H54 (cell line): ENCODE results near the gene UTP4.
"Not testable (repeated sequence)": the region's sequence is repeated elsewhere in the genome, so short reads cannot be mapped to it uniquely, and the experiment has no call there.

Experiments used
- DNase-seq: peaks from one replicate; pipeline ENCODE4 v3.0.0; 2011; ENCODE audit warnings: low spot score, mixed read lengths; ENCODE audit not compliant: insufficient read length
- FAIRE-seq: peaks from 3 replicates; lab custom pipeline; 2011; peaks lifted over from hg19 to GRCh38; lab: Jason Lieb, UNC
- POLR2A ChIP-seq: IDR thresholded peaks from 2 replicates; pipeline ENCODE4 v1.6.1; 2011; ENCODE audit warnings: low read depth, mild to moderate bottlenecking, low read length

Gene UTP4

DNA sequence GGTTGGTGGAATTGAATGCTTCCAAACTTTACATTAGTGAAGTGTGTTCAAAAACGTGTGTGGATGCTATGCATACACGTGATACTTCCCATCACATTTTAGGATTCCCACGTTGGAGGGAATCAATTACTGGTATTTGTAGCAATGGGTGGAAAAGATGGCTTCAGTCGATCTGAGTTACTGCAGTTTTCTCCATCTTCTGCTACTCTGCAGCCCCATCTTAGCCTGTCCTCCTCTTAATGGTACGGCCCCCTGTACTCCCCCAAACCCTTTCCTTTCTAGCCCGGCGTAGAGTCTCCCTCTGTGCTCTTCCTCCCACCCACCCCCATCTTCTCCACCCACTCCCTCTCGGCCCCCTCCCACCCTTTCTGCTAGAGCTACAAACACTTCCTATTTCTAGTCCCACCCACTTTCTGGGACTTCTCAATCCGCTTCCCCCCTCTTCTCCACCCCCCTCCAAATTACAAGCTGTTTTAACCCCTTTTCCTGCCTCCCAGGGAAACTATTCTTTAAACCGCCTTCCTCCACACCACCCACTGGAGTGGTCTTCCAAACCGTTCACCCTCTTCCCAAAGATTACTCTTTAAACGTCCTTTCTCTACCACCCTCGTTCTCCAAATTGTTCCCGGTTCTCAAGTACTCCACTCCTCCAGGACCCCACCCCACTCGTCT is 1.1 kb upstream of the UTP4 start:
- TF ChIP-seq POLR2A = no peak
- FAIRE-seq (no peak), DNase-seq (no peak)

DNA sequence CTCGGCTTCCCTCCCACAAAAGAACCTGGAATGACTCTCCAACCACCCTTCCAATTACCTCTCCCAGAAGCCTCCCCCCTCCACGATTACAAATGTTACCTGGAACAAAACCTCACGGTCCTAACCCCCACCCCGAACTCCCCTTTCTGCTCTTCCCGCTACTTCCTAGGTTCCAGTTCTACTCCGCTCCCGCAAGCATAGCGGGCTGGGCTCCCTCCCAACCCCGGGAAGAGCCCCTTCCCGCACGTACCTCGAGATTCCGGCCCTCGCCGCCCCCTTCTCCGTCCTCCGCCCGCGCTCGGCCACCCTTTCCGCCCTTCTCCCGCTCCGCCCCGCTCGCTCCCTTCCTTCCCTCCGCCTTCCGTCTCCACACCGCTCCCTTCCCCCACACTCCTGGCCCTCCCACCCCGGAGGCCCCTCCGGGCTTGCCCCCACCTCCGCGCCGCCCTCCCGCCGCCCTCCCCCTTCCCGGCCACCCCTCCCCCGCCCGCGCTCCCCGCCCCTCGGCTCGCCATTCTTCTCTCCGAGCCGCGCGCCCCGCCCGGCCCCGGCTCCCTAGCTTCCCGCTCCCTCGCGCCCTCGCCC is 518 bp upstream of the UTP4 start:
- FAIRE-seq (no peak), DNase-seq (peak; percentile 79)
- TF ChIP-seq POLR2A = peak; percentile 49

DNA sequence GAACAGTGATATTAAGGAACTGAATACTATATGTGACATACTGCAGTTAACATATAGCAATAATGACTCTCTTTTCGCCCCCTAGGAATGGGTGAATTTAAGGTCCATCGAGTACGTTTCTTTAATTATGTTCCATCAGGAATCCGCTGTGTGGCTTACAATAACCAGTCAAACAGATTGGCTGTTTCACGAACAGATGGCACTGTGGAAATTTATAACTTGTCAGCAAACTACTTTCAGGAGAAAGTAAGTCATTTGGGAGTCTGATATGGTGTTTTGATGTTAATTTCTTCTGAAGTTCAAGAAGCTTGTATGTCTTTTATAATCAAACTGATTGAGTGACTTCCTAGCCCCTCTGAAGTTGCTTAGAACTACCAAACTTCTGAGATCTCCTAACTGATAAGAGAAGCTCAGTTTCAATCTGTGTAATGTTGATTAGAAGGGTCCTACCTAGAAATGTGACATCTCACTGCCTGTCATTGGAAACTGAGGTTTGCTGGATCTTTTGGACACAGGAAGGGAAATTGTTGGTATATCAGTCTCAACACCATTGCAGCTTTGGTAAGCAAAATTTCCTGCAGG is 1.0 kb downstream of the UTP4 start:
- FAIRE-seq = peak; percentile 33

DNA sequence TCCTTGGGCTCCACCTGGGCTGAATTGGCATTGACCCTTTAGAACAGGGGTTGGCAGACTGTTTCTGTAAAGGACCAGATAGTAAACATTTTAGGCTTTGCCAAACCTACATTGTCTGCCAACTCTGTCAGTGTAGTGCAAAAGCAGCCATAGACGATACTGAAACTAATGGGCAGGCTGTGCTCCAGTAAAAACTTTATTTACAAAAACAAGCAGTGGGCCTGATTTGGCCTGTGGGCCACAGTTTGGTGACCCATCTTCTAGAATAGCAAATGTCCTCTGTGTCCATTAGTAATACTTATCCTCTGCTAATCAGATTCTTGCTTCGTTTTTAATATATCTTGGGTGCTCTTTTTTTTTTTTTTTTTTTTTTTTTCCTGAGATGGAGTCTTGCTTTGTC is 6.2 kb downstream of the UTP4 start:
- FAIRE-seq = no peak
- TF ChIP-seq POLR2A = no peak
- DNase-seq = no peak

More for the DNA sequence above, 1.0 kb downstream of the UTP4 start:
- DNase-seq = no peak
- TF ChIP-seq POLR2A = no peak

DNA sequence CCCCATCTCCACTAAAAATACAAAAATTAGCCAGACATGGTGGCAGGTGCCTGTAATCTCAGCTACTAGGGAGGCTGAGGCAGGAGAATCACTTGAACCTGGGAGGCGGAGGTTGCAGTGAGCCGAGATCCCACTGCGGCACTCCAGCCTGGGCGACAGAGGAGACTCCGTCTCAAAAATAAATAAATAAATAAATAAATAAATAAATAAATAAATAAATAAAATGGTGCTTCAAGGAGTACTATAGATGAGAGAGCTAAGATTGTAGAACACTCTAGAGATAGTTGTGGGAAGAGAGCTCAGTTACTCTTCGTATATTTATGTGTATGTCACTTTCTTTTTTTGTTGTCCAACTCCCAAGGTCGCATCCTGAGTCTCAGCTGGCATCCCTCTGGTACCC is 7.0 kb downstream of the UTP4 start:
- FAIRE-seq, DNase-seq: not testable (repeated sequence)

DNA sequence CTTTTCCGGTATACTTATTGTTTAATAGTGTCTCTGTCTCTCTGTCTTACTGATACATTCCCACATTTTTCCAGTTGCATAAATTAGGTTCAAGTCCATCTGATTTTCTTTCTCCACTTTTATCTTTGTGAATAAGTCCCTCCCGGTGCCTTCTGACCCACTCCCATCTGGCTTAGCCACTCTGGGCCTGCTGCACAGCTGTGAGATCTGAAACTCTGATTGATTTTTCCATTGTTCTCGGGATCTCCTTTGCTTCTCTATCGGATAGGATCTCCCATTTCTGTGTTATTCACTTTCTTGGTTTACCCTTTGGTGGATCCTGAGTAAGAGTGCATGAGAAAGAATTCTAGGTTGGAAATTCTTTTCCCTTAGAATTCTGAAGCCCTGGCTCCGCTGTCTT is 8.6 kb downstream of the UTP4 start:
- DNase-seq = no peak
- no peak for TF ChIP-seq POLR2A
- no peak for FAIRE-seq

DNA sequence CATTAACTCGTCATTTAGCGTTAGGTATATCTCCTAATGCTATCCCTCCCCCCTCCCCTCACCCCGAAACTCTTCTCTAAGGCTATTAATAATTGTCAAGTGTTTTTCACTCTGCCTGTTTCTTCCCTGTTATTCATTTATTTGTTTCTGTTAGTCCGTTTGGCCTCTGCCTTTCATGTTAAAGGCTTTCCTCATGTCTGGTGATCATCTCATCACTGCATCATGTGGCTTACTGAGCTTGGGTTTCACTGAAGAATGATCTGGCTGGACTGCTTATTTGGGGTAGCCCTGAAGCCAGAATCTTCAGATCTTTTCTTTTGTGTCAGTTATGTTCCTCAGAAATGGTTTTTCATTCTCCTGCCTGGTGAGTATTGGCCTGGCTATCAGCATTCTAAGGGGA is 9.5 kb downstream of the UTP4 start:
- FAIRE-seq = no peak
- no peak for DNase-seq
- TF ChIP-seq POLR2A = no peak

DNA sequence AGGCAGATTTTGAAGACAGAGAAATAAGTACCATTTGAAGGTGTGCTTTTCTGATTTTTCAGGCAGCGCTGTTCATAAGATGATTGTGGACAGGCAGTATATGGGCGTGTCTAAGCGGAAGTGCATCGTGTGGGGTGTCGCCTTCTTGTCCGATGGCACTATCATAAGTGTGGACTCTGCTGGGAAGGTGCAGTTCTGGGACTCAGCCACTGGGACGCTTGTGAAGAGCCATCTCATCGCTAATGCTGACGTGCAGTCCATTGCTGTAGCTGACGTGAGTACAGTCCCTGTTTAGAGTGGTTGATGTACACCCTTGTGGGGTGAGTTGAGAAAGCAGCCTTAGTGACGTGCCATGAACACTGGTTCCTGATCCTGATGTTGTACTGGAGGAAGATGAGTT is 10.7 kb downstream of the UTP4 start:
- no peak for FAIRE-seq
- no peak for DNase-seq
- TF ChIP-seq POLR2A = no peak

DNA sequence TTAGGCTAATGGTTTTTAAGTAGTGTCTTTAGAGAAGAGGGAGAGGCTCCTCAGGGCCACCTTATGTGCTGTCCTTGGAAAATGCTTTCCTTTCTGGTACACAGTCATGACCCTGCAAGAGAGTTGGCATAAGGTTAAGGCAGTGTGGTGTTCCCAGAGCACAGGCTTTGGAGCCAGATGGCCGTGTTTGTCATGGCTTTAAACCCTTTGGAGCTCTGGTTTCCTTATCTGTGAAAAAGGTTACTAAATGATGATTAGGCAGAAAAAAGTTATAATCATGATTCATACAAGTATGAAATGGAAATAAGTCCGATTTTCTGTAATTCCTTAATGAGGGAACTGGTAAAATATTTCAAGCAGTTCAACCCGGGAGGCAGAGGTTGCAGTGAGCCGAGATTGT is 13.2 kb downstream of the UTP4 start:
- no peak for FAIRE-seq

DNA sequence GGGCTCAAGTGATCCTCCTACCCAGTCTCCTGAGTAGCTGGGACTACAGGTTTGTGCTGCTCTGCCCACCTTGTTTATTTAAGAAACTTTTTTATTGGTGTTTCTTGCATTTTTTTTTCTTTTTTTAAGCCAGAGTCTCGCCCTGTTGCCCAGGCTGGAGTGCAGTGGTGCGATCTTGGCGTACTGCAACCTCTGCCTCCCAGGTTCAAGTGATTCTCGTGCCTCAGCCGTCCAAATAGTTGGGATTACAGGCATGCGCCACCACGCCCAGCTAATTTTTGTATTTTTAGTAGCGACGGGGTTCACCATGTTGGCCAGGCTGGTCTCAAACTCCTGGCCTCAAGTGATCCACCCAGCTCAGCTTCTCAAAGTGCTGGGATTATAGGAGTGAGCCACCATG is 17.2 kb downstream of the UTP4 start:
- FAIRE-seq, DNase-seq: not testable (repeated sequence)

More for the DNA sequence above, 13.2 kb downstream of the UTP4 start:
- no peak for TF ChIP-seq POLR2A
- no peak for DNase-seq

DNA sequence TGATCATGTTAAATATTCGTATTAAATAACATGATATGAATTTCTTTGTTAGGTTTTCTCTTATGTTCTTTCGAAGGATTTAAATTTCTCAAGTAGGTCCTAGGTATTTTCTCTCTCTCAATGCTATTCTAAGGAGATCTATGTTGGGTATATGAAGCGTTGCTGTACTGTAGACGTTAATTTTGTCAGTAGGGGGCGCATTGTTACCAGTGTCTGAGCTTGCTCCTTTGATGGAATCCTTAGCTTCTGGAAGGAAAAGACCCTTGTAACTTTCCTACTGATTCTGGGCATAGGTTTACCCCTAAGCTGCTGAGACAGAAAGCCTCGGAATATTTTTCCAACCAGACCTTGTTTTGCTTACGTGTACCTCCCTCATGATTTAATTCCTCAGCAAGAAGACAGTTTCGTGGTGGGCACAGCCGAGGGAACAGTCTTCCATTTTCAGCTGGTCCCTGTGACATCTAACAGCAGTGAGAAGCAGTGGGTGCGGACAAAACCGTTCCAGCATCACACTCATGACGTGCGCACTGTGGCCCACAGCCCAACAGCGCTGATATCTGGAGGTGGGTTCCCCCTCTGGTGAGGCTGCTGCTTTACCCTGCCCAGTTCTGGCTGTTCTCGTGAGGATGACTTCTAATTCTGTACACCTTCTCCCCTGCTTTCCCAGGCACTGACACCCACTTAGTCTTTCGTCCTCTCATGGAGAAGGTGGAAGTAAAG is 17.9 kb downstream of the UTP4 start:
- peak; percentile 55 for FAIRE-seq
- no peak for TF ChIP-seq POLR2A
- peak; percentile 42 for DNase-seq

DNA sequence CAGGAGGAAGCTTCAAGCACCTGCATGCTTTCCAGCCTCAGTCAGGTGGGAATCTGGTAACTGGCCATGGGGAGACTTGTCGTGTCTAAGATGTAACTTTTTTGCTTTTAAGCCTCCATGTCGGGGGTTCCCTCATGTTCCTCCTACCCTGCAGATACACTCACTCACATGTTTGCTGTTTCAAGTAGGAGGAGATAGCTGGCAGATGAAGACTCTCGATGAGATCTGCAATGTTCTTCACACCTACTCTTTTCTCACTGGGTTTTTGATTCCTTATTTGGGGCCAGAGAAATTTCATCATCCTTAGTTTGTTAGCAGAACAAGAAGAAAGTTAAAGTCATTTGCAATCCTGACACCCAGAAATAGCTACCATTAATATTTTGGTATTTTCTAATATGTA is 24.7 kb downstream of the UTP4 start:
- FAIRE-seq (no peak), DNase-seq (no peak)
- no peak for TF ChIP-seq POLR2A

DNA sequence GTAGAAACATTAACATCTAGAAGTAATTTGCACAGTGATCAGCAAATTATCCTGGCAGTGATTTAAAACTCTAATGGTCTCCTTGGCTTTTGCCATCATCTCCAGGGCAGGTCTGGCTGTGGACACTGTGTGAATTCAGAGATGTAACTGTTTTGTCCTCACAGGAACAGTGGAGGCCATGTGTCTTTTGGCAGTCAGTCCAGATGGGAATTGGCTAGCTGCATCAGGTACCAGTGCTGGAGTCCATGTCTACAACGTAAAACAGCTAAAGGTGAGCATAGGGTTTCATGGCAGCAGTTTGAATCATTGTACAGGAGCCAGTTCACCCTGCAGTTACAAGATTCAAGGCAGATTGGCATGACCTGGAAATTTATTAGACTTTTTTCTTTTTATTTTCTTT is 27.7 kb downstream of the UTP4 start:
- DNase-seq = no peak

DNA sequence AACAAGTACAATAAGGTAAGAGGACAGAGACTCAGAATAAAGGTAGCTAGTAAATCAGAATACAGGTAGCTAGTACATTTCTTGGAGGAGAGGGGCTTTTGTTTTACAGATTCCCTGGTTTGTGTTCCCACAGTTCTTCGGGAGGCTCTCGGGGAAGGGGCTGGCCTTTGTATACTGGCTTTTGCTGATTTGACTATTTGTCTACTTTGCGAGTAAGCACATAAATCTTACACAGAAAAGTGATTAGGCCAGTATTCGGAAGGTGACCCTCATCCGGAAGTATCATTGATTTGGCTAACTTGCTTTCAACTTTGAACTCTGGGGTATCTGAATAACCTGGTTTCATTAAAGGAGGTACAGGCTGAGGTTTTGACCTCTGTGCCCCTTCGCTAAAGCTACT is 33.1 kb downstream of the UTP4 start:
- no peak for TF ChIP-seq POLR2A
- no peak for DNase-seq
- FAIRE-seq = no peak

More for the DNA sequence above, 27.7 kb downstream of the UTP4 start:
- no peak for FAIRE-seq
- TF ChIP-seq POLR2A = no peak

DNA sequence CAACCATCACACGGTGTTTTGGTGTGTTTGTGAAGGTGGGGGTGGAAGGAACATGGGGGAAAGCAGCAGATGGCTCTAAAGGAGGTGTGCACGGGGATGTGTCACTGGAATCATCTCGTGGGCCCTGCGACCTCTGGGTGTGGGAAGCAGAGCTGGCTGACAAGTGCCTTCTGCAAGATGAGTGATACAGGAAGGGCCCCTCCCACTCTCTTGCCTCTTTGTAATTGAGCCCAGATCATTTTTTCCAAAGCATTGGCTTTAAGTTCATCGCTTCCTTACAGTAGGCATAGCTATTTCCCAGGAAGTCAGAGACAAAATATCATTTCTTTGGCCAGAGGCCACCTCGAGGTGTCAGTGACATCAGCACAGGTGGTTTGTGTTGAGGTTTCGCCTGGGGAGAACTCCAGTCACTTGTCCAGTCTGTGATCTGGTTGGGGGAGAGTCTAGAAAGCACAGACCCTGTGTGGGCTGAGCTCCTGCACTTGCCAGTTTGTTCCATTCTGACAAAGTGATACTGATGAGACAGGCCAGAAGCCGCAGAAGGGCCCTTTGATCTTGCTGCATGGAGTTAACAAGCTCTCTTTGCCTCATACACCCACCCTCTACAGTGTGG is 33.9 kb downstream of the UTP4 start:
- FAIRE-seq = peak; percentile 86
- no peak for DNase-seq
- no peak for TF ChIP-seq POLR2A
